IMR-90 (cell line): Measurements from ENCODE around the gene TIAM1.

Experiments
- CEBPB ChIP-seq: IDR thresholded peaks from 2 replicates; pipeline ENCODE4 v1.6.1; 2012; ENCODE audit warnings: low read depth, low read length, improper control_type of control experiment
- CTCF ChIP-seq: conservative IDR thresholded peaks from 2 replicates; pipeline ENCODE4 v1.5.1; 2012; ENCODE audit warnings: mild to moderate bottlenecking, low read depth, low read length, improper control_type of control experiment
- ELK1 ChIP-seq: fragments of 150-350 bp; IDR thresholded peaks from 2 replicates; pipeline ENCODE4 v1.6.1; 2016; ENCODE audit warnings: low read depth, mild to moderate bottlenecking, low read length, moderate library complexity, borderline replicate concordance
- MAFK ChIP-seq: IDR thresholded peaks from 2 replicates; pipeline ENCODE4 v1.6.1; 2012; ENCODE audit warnings: low read depth, low read length, improper control_type of control experiment
- MXI1 ChIP-seq: IDR thresholded peaks from 2 replicates; pipeline ENCODE4 v1.6.1; 2012; ENCODE audit warnings: low read depth, mild to moderate bottlenecking, low read length, moderate library complexity, borderline replicate concordance
- NFE2L2 ChIP-seq: fragments of 150-350 bp; IDR thresholded peaks from 2 replicates; pipeline ENCODE4 v1.6.1; 2016; ENCODE audit warnings: low read depth, mild to moderate bottlenecking, low read length
- POLR2A ChIP-seq: IDR thresholded peaks from 2 replicates; pipeline ENCODE4 v1.6.1; 2012; ENCODE audit warnings: mild to moderate bottlenecking, low read depth, low read length
- RAD21 ChIP-seq: IDR thresholded peaks from 2 replicates; pipeline ENCODE4 v1.6.1; 2012; ENCODE audit warnings: low read length, improper control_type of control experiment
- RFX5 ChIP-seq: IDR thresholded peaks from 2 replicates; pipeline ENCODE4 v1.8.0; 2012; ENCODE audit warnings: low read depth, mild to moderate bottlenecking, low read length, moderate library complexity
- SMC3 ChIP-seq: fragments of 150-350 bp; IDR thresholded peaks from 2 replicates; pipeline ENCODE4 v1.6.1; 2016; ENCODE audit warnings: low read depth, mild to moderate bottlenecking, antibody characterized with exemption, low read length, moderate library complexity
- TF ChIP-seq, protein P1 (sequence below): fragments of 150-350 bp; IDR thresholded peaks from 2 replicates; pipeline ENCODE4 v1.6.1; 2017; ENCODE audit warnings: mild to moderate bottlenecking, antibody characterized with exemption, low read length, low read depth

- no peak for TF ChIP-seq CTCF
- TF ChIP-seq POLR2A: no peak
- TF ChIP-seq, protein P1, sequence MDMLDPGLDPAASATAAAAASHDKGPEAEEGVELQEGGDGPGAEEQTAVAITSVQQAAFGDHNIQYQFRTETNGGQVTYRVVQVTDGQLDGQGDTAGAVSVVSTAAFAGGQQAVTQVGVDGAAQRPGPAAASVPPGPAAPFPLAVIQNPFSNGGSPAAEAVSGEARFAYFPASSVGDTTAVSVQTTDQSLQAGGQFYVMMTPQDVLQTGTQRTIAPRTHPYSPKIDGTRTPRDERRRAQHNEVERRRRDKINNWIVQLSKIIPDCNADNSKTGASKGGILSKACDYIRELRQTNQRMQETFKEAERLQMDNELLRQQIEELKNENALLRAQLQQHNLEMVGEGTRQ: no peak
- TF ChIP-seq RAD21: no peak
- TF ChIP-seq CEBPB: no peak
- no peak for TF ChIP-seq MAFK
- TF ChIP-seq ELK1: no peak
- TF ChIP-seq RFX5: no peak
- TF ChIP-seq SMC3: no peak
- no peak for TF ChIP-seq MXI1
- no peak for TF ChIP-seq NFE2L2
Measured at GRCh38 chr21:31186916-31187315, 157.1 kb downstream of the TIAM1 start.
